ENCODE results near the gene CARD11. TPM values are rescaled to one million over a fixed set of nuclear protein-coding genes. Genes with fewer than 3 reads are reported as not detected.
"Not testable (repeated sequence)": the region's sequence is repeated elsewhere in the genome, so short reads cannot be mapped to it uniquely, and the experiment has no call there.

CARD11 gene
- total RNA-seq, 4 donors from 2014 or later, result 0.96 to 47.5 (median 6.6) TPM

DNA sequence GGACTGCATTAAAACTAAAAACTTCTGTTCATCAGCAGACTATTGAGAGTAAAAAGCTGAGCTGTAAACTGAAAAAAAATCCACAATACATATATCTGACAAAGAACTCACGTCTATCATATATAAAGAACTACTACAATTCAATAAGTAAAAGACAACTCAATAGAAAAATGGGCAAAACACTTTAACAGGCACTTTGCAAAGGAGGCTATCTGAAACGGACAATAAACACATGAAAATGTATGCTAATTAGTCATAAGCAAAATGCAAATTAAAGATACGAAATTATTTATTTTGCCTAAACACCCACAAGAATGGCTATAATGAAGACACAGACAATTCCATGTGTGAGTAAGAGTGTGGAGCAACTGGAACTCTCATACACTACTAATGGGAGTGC is 18.1 kb downstream of the CARD11 start:
- peaks cover 0 to 10% (median 2%) of the 10 kb centered on the region in 4 donors for H3K4me1 ChIP-seq
- no peak for DNase-seq
- intact Hi-C loops (cut with DNase I; ENCODE audit: low total_unique reads), result no loop called here
- TF ChIP-seq EP300 (IDR thresholded peaks at IDR 0.05; ENCODE audit: low read depth) (no peak), POLR2AphosphoS5 (IDR thresholded peaks at IDR 0.05) (no peak)
- TF ChIP-seq, protein P1, sequence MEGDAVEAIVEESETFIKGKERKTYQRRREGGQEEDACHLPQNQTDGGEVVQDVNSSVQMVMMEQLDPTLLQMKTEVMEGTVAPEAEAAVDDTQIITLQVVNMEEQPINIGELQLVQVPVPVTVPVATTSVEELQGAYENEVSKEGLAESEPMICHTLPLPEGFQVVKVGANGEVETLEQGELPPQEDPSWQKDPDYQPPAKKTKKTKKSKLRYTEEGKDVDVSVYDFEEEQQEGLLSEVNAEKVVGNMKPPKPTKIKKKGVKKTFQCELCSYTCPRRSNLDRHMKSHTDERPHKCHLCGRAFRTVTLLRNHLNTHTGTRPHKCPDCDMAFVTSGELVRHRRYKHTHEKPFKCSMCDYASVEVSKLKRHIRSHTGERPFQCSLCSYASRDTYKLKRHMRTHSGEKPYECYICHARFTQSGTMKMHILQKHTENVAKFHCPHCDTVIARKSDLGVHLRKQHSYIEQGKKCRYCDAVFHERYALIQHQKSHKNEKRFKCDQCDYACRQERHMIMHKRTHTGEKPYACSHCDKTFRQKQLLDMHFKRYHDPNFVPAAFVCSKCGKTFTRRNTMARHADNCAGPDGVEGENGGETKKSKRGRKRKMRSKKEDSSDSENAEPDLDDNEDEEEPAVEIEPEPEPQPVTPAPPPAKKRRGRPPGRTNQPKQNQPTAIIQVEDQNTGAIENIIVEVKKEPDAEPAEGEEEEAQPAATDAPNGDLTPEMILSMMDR (IDR thresholded peaks at IDR 0.05), result no peak
- peaks cover 13% of the 10 kb centered on the region for H3K27me3 ChIP-seq
- H3K4me3 ChIP-seq, result no peak overlapping the region
- H3K9me3 ChIP-seq, result peaks cover 0 to 5% of the 10 kb centered on the region in 2 donors
- no peak overlapping the region for H3K27ac ChIP-seq
- in situ Hi-C loops (cut with MboI; ENCODE audit: low pct_ligation_motif_present in 1 of 4, low pct_unique_long_range_greater_than_20kb in 1 of 4, low sequenced_read_pairs in 3 of 4), result no loop called here
- 86 to 100% methylated on average over 2 to 3 of the region's 3 CpGs for WGBS, 2 donors (ENCODE audit: low coverage in 1 of 2)
- no peaks in the 10 kb centered on the region for H3K36me3 ChIP-seq

DNA sequence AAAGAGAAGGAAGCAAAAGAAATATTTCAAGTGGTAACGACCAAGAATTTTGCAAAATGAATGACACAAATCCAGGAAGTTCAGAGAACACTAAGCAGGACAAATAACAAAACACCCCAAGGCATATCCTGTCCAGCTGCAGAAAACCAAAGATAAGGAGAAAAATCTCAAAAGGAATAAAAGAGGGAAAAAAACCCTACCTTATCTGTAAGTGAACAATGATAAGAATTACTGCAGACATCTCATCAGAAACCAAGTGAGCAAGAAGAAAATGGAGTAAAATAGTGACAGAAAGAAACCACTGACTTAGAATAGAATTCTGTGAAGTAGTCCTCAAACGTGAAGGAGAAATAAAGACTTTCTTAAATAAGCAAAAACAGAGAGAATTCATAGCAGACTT is 21.8 kb downstream of the CARD11 start:
- peaks cover 0 to 5% of the 10 kb centered on the region in 2 donors for H3K9me3 ChIP-seq
- intact Hi-C loops (cut with DNase I; ENCODE audit: low total_unique reads) (no loop called here), in situ Hi-C loops (cut with MboI; ENCODE audit: low pct_ligation_motif_present in 1 of 4, low pct_unique_long_range_greater_than_20kb in 1 of 4, low sequenced_read_pairs in 3 of 4) (no loop called here)
- H3K27me3 ChIP-seq, result peaks cover 2% of the 10 kb centered on the region
- WGBS, 2 donors (ENCODE audit: low coverage in 1 of 2), result 69 to 75% methylated on average over 1 to 2 of the region's 2 CpGs
- H3K27ac ChIP-seq, result no peak overlapping the region
- no peaks in the 10 kb centered on the region for H3K36me3 ChIP-seq
- TF ChIP-seq, protein P1 (IDR thresholded peaks at IDR 0.05), result no peak
- TF ChIP-seq POLR2A (IDR thresholded peaks at IDR 0.05) (no peak), EP300 (IDR thresholded peaks at IDR 0.05; ENCODE audit: low read depth) (no peak), POLR2AphosphoS5 (IDR thresholded peaks at IDR 0.05) (no peak)
- H3K4me3 ChIP-seq, result no peak overlapping the region
- no peaks in the 10 kb centered on the region for H3K4me1 ChIP-seq
- no peak for DNase-seq

DNA sequence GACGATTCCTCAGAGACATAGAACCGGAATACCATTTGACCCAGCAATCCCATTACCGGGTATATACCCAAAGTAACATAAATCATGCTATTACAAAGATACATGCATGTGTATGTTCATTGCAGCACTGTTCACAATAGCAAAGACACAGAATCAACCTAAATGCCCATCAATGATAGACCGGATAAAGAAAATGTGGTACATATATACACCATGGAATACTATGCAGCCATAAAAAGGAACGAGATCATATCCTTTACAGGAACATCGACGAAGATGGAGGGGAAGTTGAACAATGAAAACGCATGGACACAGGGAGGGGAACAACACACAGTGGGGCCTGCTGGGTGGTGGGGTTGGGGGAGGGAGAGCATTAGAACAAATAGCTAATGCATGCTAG is 22.4 kb downstream of the CARD11 start:
- H3K9me3 ChIP-seq; in situ Hi-C loops (cut with MboI; ENCODE audit: low pct_ligation_motif_present in 1 of 4, low pct_unique_long_range_greater_than_20kb in 1 of 4, low sequenced_read_pairs in 3 of 4); H3K27ac ChIP-seq; H3K27me3 ChIP-seq; DNase-seq; H3K4me3 ChIP-seq; intact Hi-C loops (cut with DNase I; ENCODE audit: low total_unique reads); H3K36me3 ChIP-seq; H3K4me1 ChIP-seq: not testable (repeated sequence)
- 96 to 97% methylated on average over 8 of the region's 8 CpGs for WGBS, 2 donors (ENCODE audit: low coverage in 1 of 2)

DNA sequence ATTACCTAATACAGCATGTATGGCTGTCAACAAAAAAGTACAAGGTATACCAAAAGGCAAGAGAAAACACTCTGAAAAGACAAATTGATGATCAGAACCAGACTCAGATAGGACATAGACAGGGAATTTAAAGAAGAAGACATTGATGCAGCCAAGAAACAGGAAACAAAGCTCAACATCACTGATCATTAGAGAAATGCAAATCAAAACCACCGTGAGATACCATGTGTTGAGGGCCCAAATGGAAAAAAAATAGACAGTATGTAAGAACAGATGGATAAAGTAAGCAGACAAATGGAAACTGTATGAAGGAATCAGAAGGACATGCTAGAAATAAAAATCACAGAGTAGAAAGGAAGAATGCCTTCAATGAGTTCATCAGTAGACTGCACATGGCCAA is 23.3 kb downstream of the CARD11 start:
- H3K4me1 ChIP-seq, result no peaks in the 10 kb centered on the region
- no peaks in the 10 kb centered on the region for H3K9me3 ChIP-seq
- H3K27me3 ChIP-seq, result no peaks in the 10 kb centered on the region
- no peak overlapping the region for H3K4me3 ChIP-seq
- H3K27ac ChIP-seq, result no peak overlapping the region
- no peak for TF ChIP-seq POLR2AphosphoS5 (IDR thresholded peaks at IDR 0.05)
- TF ChIP-seq POLR2A (IDR thresholded peaks at IDR 0.05), result no peak
- TF ChIP-seq EP300 (IDR thresholded peaks at IDR 0.05; ENCODE audit: low read depth), result no peak
- TF ChIP-seq, protein P1 (IDR thresholded peaks at IDR 0.05), result no peak
- 76 to 100% methylated on average over 1 of the region's 1 CpG for WGBS, 2 donors (ENCODE audit: low coverage in 1 of 2)
- intact Hi-C loops (cut with DNase I; ENCODE audit: low total_unique reads), result no loop called here
- in situ Hi-C loops (cut with MboI; ENCODE audit: low pct_ligation_motif_present in 1 of 4, low pct_unique_long_range_greater_than_20kb in 1 of 4, low sequenced_read_pairs in 3 of 4), result no loop called here
- H3K36me3 ChIP-seq, result no peaks in the 10 kb centered on the region
- no peak for DNase-seq

DNA sequence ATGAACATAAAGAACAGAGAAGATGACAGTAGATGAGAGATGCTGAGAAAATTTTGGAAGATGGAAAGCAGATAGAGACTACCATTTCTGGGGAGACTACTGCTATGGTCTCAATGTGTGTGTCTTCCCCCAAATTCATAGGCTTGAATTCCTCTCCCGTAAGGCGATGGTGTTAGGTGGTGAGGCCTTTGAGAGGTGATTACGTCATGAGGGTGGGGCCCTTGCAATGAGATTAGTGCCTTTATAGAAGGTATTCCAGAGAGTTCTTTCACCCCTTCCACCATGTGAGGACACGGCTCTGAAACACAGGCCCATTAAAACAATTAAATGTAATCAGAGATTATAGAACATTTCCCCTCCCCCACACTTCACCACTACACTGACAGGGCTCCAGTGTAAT is 23.9 kb downstream of the CARD11 start:
- in situ Hi-C loops (cut with MboI; ENCODE audit: low pct_ligation_motif_present in 1 of 4, low pct_unique_long_range_greater_than_20kb in 1 of 4, low sequenced_read_pairs in 3 of 4), result no loop called here
- intact Hi-C loops (cut with DNase I; ENCODE audit: low total_unique reads), result no loop called here
- DNase-seq, result no peak
- Histone ChIP-seq H3K4me1 (no peaks in the 10 kb centered on the region), H3K27ac (no peak overlapping the region), H3K36me3 (no peaks in the 10 kb centered on the region), H3K9me3 (no peaks in the 10 kb centered on the region), H3K27me3 (no peaks in the 10 kb centered on the region), H3K4me3 (no peak overlapping the region)
- TF ChIP-seq POLR2AphosphoS5 (IDR thresholded peaks at IDR 0.05) (no peak), EP300 (IDR thresholded peaks at IDR 0.05; ENCODE audit: low read depth) (no peak)
- TF ChIP-seq, protein P1 (IDR thresholded peaks at IDR 0.05), result no peak
- 83 to 96% methylated on average over 4 of the region's 4 CpGs for WGBS, 2 donors (ENCODE audit: low coverage in 1 of 2)
